ENCODE measurements around the gene DIAPH1.

Gene DIAPH1

GRCh38 chr5:141488591-141489561 is 129.9 kb downstream of the DIAPH1 start, which contains the start of gene PCDHGC5:
PCDHGC5 (plus strand) TSS chr5:141489081; CDS start chr5:141489241, 160 bp downstream.
- 0 out of 2 replicates have a peak within 1 kb of the TSS, but pooled peaks have one; percentile 17 for H3K4me3 ChIP-seq (ENCODE audit: low read depth, low read length)
- TF ChIP-seq CTCF (IDR thresholded peaks at IDR 0.05; ENCODE audit: low read depth, low read length): no peak

GRCh38 chr5:141487131-141487530 is 131.7 kb downstream of the DIAPH1 start:
- no peak overlapping the region for H3K4me3 ChIP-seq (ENCODE audit: low read depth, low read length)

GRCh38 chr5:141486091-141486490 is 132.7 kb downstream of the DIAPH1 start:
- no peak overlapping the region for H3K4me3 ChIP-seq (ENCODE audit: low read depth, low read length)
- TF ChIP-seq CTCF (IDR thresholded peaks at IDR 0.05; ENCODE audit: low read depth, low read length): no peak

More at GRCh38 chr5:141487131-141487530, 131.7 kb downstream of the DIAPH1 start:
- no peak for TF ChIP-seq CTCF (IDR thresholded peaks at IDR 0.05; ENCODE audit: low read depth, low read length)

GRCh38 chr5:141485321-141486055 is 133.3 kb downstream of the DIAPH1 start:
- H3K4me3 ChIP-seq (ENCODE audit: low read depth, low read length): no peak overlapping the region
- TF ChIP-seq CTCF (IDR thresholded peaks at IDR 0.05; ENCODE audit: low read depth, low read length): no peak

GRCh38 chr5:141484641-141485311 is 134.0 kb downstream of the DIAPH1 start, which contains the start of gene PCDHGC4:
PCDHGC4 (plus strand) TSS chr5:141485030; CDS start chr5:141485174, 144 bp downstream.
- no peak for TF ChIP-seq CTCF (IDR thresholded peaks at IDR 0.05; ENCODE audit: low read depth, low read length)
- H3K4me3 ChIP-seq (ENCODE audit: low read depth, low read length): no peak within 1 kb of the TSS

- no peak overlapping the region for H3K4me3 ChIP-seq (ENCODE audit: low read depth, low read length)
- no peak for TF ChIP-seq CTCF (IDR thresholded peaks at IDR 0.05; ENCODE audit: low read depth, low read length)
Observed at GRCh38 chr5:141484310-141484640, 134.5 kb downstream of the DIAPH1 start.
